ENCODE results near the gene STEAP1B. TPM values are rescaled to one million over a fixed set of nuclear protein-coding genes. Genes with fewer than 3 reads are reported as not detected.
"Not testable (repeated sequence)": the region's sequence is repeated elsewhere in the genome, so short reads cannot be mapped to it uniquely, and the experiment has no call there.

STEAP1B gene
- total and polyA plus RNA-seq, 4 donors = 0.06 to 0.28 (median 0.08) TPM; not detected in 1

DNA sequence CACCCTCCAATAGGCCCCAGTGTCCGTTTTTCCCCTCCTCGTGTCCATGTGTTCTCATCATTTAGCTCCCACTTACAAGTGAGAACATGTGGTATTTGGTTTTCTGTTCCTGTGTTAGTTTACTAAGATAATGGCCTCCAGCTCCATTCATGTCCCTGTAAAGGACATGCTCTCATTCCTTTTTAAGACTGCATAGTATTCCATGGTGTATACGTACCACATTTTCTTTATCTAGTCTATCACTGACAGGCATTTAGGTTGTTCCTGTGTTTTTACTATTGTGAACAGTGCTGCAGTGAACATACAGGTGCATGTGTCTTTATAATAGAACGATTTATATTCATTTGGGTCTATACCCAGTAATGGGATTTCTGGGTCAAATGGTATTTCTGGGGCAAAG lies 63.4 kb downstream of the STEAP1B start:
- H3K27ac ChIP-seq (ENCODE audit: low read depth in 1 of 2, low read length in 2 of 2); DNase-seq (ENCODE audit: low spot score); H3K9me3 ChIP-seq (ENCODE audit: control insufficient read depth in 4 of 4, low read length in 3 of 4); H3K36me3 ChIP-seq (ENCODE audit: control insufficient read depth in 4 of 4, insufficient read depth in 3 of 4, low read depth in 1 of 4, low read length in 3 of 4); H3K4me3 ChIP-seq (ENCODE audit: low read depth in 1 of 3, low read length in 3 of 3); H3K4me1 ChIP-seq (ENCODE audit: control insufficient read depth in 4 of 4, insufficient read depth in 4 of 4, low read length in 3 of 4); H3K9ac ChIP-seq (ENCODE audit: low read depth in 1 of 2, low read length in 2 of 2); H3K27me3 ChIP-seq (ENCODE audit: control insufficient read depth in 4 of 4, insufficient read depth in 4 of 4, low read length in 3 of 4): not testable (repeated sequence)
- WGBS = 89% methylated on average over 4 of the region's 4 CpGs

DNA sequence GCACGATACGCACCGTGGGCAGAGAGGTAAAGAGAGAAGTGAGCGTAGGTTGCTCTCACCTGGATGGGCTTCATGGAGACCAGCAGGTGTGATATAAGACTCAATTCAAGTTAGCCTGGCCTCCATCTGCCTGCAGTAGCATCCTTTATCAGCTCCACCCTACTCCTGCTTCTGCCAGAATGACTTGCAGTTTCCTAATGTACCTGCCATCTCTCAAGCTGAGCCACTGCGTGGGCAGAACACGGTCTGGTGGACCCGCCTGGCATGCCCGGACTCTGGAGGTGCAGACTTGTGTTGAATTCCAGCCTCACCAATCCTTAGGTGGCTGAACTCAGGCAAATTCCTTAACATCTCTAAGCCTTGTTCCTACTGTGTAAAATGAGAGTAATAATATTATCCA lies 64.3 kb downstream of the STEAP1B start:
- H3K9me3 ChIP-seq (ENCODE audit: control insufficient read depth in 4 of 4, low read length in 3 of 4) = no peaks in the 10 kb centered on the region
- H3K9ac ChIP-seq (ENCODE audit: low read depth in 1 of 2, low read length in 2 of 2) = no peak overlapping the region
- 94% methylated on average over 8 of the region's 8 CpGs for WGBS
- no peak overlapping the region for H3K4me3 ChIP-seq (ENCODE audit: low read depth in 1 of 3, low read length in 3 of 3)
- no peaks in the 10 kb centered on the region for H3K36me3 ChIP-seq (ENCODE audit: control insufficient read depth in 4 of 4, insufficient read depth in 3 of 4, low read depth in 1 of 4, low read length in 3 of 4)
- H3K27ac ChIP-seq (ENCODE audit: low read depth in 1 of 2, low read length in 2 of 2) = no peak overlapping the region
- DNase-seq (ENCODE audit: low spot score) = no peak
- H3K4me1 ChIP-seq (ENCODE audit: control insufficient read depth in 4 of 4, insufficient read depth in 4 of 4, low read length in 3 of 4) = no peaks in the 10 kb centered on the region
- H3K27me3 ChIP-seq (ENCODE audit: control insufficient read depth in 4 of 4, insufficient read depth in 4 of 4, low read length in 3 of 4) = no peaks in the 10 kb centered on the region
- TF ChIP-seq ATF3 (IDR thresholded peaks at IDR 0.05) (no peak), FOXA1 (IDR thresholded peaks at IDR 0.05) (no peak), YY1 (IDR thresholded peaks at IDR 0.05) (no peak)
- TF ChIP-seq, protein P1, sequence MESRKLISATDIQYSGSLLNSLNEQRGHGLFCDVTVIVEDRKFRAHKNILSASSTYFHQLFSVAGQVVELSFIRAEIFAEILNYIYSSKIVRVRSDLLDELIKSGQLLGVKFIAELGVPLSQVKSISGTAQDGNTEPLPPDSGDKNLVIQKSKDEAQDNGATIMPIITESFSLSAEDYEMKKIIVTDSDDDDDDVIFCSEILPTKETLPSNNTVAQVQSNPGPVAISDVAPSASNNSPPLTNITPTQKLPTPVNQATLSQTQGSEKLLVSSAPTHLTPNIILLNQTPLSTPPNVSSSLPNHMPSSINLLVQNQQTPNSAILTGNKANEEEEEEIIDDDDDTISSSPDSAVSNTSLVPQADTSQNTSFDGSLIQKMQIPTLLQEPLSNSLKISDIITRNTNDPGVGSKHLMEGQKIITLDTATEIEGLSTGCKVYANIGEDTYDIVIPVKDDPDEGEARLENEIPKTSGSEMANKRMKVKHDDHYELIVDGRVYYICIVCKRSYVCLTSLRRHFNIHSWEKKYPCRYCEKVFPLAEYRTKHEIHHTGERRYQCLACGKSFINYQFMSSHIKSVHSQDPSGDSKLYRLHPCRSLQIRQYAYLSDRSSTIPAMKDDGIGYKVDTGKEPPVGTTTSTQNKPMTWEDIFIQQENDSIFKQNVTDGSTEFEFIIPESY (IDR thresholded peaks at IDR 0.05) = no peak

DNA sequence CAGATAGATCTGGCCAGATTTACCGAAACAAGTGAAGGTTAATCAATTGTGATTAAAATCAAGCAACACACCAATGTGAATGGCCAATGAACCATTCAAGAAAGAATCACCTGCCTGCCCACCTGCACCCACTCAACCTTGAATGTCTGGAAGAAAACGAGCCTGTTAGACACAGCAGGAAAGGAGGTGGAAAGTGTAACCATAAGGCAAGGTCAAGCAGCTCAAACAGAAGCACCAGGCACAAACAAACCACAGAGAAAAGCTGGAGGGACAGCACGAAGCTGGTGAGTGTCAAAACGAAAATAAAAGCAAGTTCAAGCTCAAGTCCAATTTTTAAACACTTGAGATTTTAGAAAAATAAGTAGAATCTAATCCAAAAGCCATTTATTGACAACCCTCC lies 64.9 kb downstream of the STEAP1B start:
- H3K9me3 ChIP-seq (ENCODE audit: control insufficient read depth in 4 of 4, low read length in 3 of 4) = no peaks in the 10 kb centered on the region
- H3K36me3 ChIP-seq (ENCODE audit: control insufficient read depth in 4 of 4, insufficient read depth in 3 of 4, low read depth in 1 of 4, low read length in 3 of 4) = no peaks in the 10 kb centered on the region
- H3K27me3 ChIP-seq (ENCODE audit: control insufficient read depth in 4 of 4, insufficient read depth in 4 of 4, low read length in 3 of 4) = no peaks in the 10 kb centered on the region
- no peak overlapping the region for H3K9ac ChIP-seq (ENCODE audit: low read depth in 1 of 2, low read length in 2 of 2)
- H3K27ac ChIP-seq (ENCODE audit: low read depth in 1 of 2, low read length in 2 of 2) = no peak overlapping the region
- no peak for TF ChIP-seq YY1 (IDR thresholded peaks at IDR 0.05)
- TF ChIP-seq, protein P1 (IDR thresholded peaks at IDR 0.05) = no peak
- TF ChIP-seq HNF4G (IDR thresholded peaks at IDR 0.05) = no peak
- no peak for TF ChIP-seq HNF4A (conservative IDR thresholded peaks at IDR 0.05)
- no peak for TF ChIP-seq CTCF (IDR thresholded peaks at IDR 0.05; ENCODE audit: low read depth, low read length, missing input control)
- no peak for TF ChIP-seq FOXA2 (IDR thresholded peaks at IDR 0.05)
- no peak for TF ChIP-seq ATF3 (IDR thresholded peaks at IDR 0.05)
- no peak for TF ChIP-seq FOXA1 (IDR thresholded peaks at IDR 0.05)
- no peak for TF ChIP-seq TAF1 (conservative IDR thresholded peaks at IDR 0.05)
- TF ChIP-seq RXRA (IDR thresholded peaks at IDR 0.05) = no peak
- TF ChIP-seq SP1 (IDR thresholded peaks at IDR 0.05) = no peak
- TF ChIP-seq MAX (IDR thresholded peaks at IDR 0.05) = no peak
- TF ChIP-seq NR2F2 (IDR thresholded peaks at IDR 0.05) = no peak
- TF ChIP-seq RAD21 (IDR thresholded peaks at IDR 0.05) = no peak
- TF ChIP-seq GABPA (IDR thresholded peaks at IDR 0.05 in 1 of 2, conservative IDR thresholded peaks at IDR 0.05 in 1 of 2) = no peak
- no peak for TF ChIP-seq EGR1 (IDR thresholded peaks at IDR 0.05; ENCODE audit: low read depth in 2 of 2)
- no peak for TF ChIP-seq JUND (IDR thresholded peaks at IDR 0.05)
- TF ChIP-seq, protein P2, sequence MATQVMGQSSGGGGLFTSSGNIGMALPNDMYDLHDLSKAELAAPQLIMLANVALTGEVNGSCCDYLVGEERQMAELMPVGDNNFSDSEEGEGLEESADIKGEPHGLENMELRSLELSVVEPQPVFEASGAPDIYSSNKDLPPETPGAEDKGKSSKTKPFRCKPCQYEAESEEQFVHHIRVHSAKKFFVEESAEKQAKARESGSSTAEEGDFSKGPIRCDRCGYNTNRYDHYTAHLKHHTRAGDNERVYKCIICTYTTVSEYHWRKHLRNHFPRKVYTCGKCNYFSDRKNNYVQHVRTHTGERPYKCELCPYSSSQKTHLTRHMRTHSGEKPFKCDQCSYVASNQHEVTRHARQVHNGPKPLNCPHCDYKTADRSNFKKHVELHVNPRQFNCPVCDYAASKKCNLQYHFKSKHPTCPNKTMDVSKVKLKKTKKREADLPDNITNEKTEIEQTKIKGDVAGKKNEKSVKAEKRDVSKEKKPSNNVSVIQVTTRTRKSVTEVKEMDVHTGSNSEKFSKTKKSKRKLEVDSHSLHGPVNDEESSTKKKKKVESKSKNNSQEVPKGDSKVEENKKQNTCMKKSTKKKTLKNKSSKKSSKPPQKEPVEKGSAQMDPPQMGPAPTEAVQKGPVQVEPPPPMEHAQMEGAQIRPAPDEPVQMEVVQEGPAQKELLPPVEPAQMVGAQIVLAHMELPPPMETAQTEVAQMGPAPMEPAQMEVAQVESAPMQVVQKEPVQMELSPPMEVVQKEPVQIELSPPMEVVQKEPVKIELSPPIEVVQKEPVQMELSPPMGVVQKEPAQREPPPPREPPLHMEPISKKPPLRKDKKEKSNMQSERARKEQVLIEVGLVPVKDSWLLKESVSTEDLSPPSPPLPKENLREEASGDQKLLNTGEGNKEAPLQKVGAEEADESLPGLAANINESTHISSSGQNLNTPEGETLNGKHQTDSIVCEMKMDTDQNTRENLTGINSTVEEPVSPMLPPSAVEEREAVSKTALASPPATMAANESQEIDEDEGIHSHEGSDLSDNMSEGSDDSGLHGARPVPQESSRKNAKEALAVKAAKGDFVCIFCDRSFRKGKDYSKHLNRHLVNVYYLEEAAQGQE (IDR thresholded peaks at IDR 0.05) = no peak
- 56% methylated on average over 4 of the region's 4 CpGs for WGBS
- DNase-seq (ENCODE audit: low spot score) = no peak
- H3K4me1 ChIP-seq (ENCODE audit: control insufficient read depth in 4 of 4, insufficient read depth in 4 of 4, low read length in 3 of 4) = no peaks in the 10 kb centered on the region
- no peak overlapping the region for H3K4me3 ChIP-seq (ENCODE audit: low read depth in 1 of 3, low read length in 3 of 3)

Measured in liver (tissue), 9 donors.